H1 (cell line): ENCODE data around the gene MT4. TPM values are rescaled to one million over a fixed set of nuclear protein-coding genes. Genes with fewer than 3 reads are reported as not detected.
A peak's percentile ranks its signal among the peaks of the same experiment; 100 is the strongest.

ENCODE experiments used
- CTCF ChIA-PET: fragments of 300-600 bp; sonication (Branson Sonifier 250); formaldehyde crosslinking; loops from one replicate; lab custom pipeline; 2021; ENCODE audit not compliant: partially characterized antibody; lab: Charles Lee
- POLR2A ChIA-PET: fragments of 300-600 bp; sonication (Branson Sonifier 250); formaldehyde crosslinking; loops from one replicate; lab custom pipeline; 2021; ENCODE audit warnings: inconsistent platforms; ENCODE audit not compliant: partially characterized antibody; lab: Charles Lee
- DNase-seq, 2 experiments: peaks; one replicate each; pipeline versions ENCODE4 v3.0.0 to v3.0.0-alpha.2; 2010 to 2022; ENCODE audit warnings: low spot score in 2 of 2, low read depth in 1 of 2, mixed read lengths in 1 of 2
- FAIRE-seq: peaks from 2 replicates; lab custom pipeline; 2011; peaks lifted over from hg19 to GRCh38; lab: Jason Lieb, UNC
- H2AFZ ChIP-seq: 2 replicates; pipeline ENCODE4 v1.8.1; 2012; ENCODE audit warnings: low read length, inconsistent platforms
- H2AK5ac ChIP-seq: 2 replicates; pipeline ENCODE4 v1.6.1; 2013; ENCODE audit warnings: low read depth, low read length
- H2BK120ac ChIP-seq: replicated peaks from 2 replicates; pipeline ENCODE3; 2013; ENCODE audit warnings: low read depth, low read length, inconsistent platforms
- H2BK12ac ChIP-seq: 2 replicates; pipeline ENCODE4 v1.6.1; 2013; ENCODE audit warnings: low read depth, low read length
- H2BK15ac ChIP-seq: 2 replicates; pipeline ENCODE4 v1.6.1; 2013; ENCODE audit warnings: low read length
- H2BK20ac ChIP-seq: 2 replicates; pipeline ENCODE4 v1.6.1; 2013; ENCODE audit warnings: low read length
- H2BK5ac ChIP-seq: 2 replicates; pipeline ENCODE4 v1.6.1; 2013; ENCODE audit warnings: low read depth, low read length
- H3K14ac ChIP-seq: 2 replicates; pipeline ENCODE4 v1.6.1; 2013; ENCODE audit warnings: inconsistent platforms; ENCODE audit not compliant: insufficient read length
- H3K18ac ChIP-seq: 2 replicates; pipeline ENCODE4 v1.6.1; 2013; ENCODE audit warnings: low read length; ENCODE audit errors: extremely low read depth
- H3K23ac ChIP-seq: 2 replicates; pipeline ENCODE4 v1.6.1; 2013; ENCODE audit warnings: inconsistent platforms; ENCODE audit not compliant: insufficient read length
- H3K23me2 ChIP-seq: 2 replicates; pipeline ENCODE4 v1.6.1; 2013; ENCODE audit warnings: low read depth, low read length
- H3K27ac ChIP-seq: 2 replicates; pipeline ENCODE4 v1.6.1; 2011; ENCODE audit warnings: low read depth, low read length, inconsistent platforms
- H3K27me3 ChIP-seq, 4 experiments: replicated peaks in 1 of 4; 1 replicate in 1 of 4; 2 replicates in 3 of 4; pipeline versions ENCODE4 v1.6.1 to v1.8.1; 2011 to 2013; ENCODE audit warnings: low read length in 3 of 4, mild to moderate bottlenecking in 3 of 4, inconsistent platforms in 2 of 4, mixed read lengths in 2 of 4, moderate library complexity in 1 of 4; ENCODE audit not compliant: control insufficient read depth in 3 of 4, insufficient read depth in 3 of 4; ENCODE audit errors: extremely low read depth in 1 of 4
- H3K36me3 ChIP-seq, 4 experiments: 2 replicates each; pipeline versions ENCODE4 v1.6.1 to v1.8.1; 2011 to 2013; ENCODE audit warnings: mild to moderate bottlenecking in 4 of 4, low read length in 3 of 4, moderate library complexity in 2 of 4, control low read depth in 1 of 4, inconsistent platforms in 1 of 4; ENCODE audit not compliant: insufficient read depth in 4 of 4, control insufficient read depth in 2 of 4
- H3K4ac ChIP-seq: replicated peaks from 2 replicates; pipeline ENCODE3; 2013; ENCODE audit warnings: low read length, low read depth, mixed read lengths, inconsistent platforms; ENCODE audit not compliant: insufficient read length
- H3K4me1 ChIP-seq, 4 experiments: replicated peaks in 1 of 4; 1 replicate in 1 of 4; 2 replicates in 3 of 4; pipeline versions ENCODE4 v1.6.1 to v1.8.1; 2011 to 2013; ENCODE audit warnings: low read length in 3 of 4, inconsistent platforms in 2 of 4, mixed read lengths in 1 of 4; ENCODE audit not compliant: insufficient read depth in 4 of 4, control insufficient read depth in 3 of 4
- H3K4me2 ChIP-seq, 2 experiments: 2 replicates each; pipeline versions ENCODE4 v1.6.1 to v1.8.1; 2011 to 2013; ENCODE audit warnings: low read depth in 2 of 2, low read length in 2 of 2, control low read depth in 1 of 2, inconsistent platforms in 1 of 2, mild to moderate bottlenecking in 1 of 2; ENCODE audit not compliant: insufficient read depth in 1 of 2
- H3K4me3 ChIP-seq, 4 experiments: fragments of 200-600, 300-600 bp in 1 of 4; sonication (generic), shearing (Covaris generic), sonication (Bioruptor Twin) in 1 of 4; 2 replicates each; pipeline versions ENCODE4 v1.5.1 to v1.8.1; 2011 to 2016; ENCODE audit warnings: low read length in 4 of 4, low read depth in 3 of 4, control low read depth in 2 of 4, inconsistent platforms in 2 of 4, mild to moderate bottlenecking in 2 of 4, mixed read lengths in 1 of 4, moderate library complexity in 1 of 4; ENCODE audit not compliant: insufficient read depth in 2 of 4; ENCODE audit errors: extremely low read depth in 1 of 4
- H3K56ac ChIP-seq: replicated peaks from 2 replicates; pipeline ENCODE3; 2013; ENCODE audit warnings: low read depth, mild to moderate bottlenecking, mixed read lengths, low read length, inconsistent platforms; ENCODE audit not compliant: insufficient read length
- H3K79me1 ChIP-seq: 2 replicates; pipeline ENCODE4 v1.6.1; 2013; ENCODE audit warnings: low read depth, low read length, control low read depth
- H3K79me2 ChIP-seq, 2 experiments: 2 replicates each; pipeline versions ENCODE4 v1.6.1 to v1.8.1; 2012 to 2013; ENCODE audit warnings: low read length in 2 of 2, mild to moderate bottlenecking in 2 of 2, inconsistent platforms in 1 of 2; ENCODE audit not compliant: insufficient read depth in 2 of 2, control insufficient read depth in 1 of 2
- H3K9ac ChIP-seq, 4 experiments: replicated peaks in 1 of 4; 1 replicate in 1 of 4; 2 replicates in 3 of 4; pipeline versions ENCODE4 v1.6.1 to v1.8.1; 2011 to 2013; ENCODE audit warnings: low read depth in 3 of 4, low read length in 3 of 4, control low read depth in 2 of 4, mild to moderate bottlenecking in 2 of 4, moderate library complexity in 2 of 4, inconsistent platforms in 1 of 4; ENCODE audit errors: extremely low read depth in 1 of 4
- H3K9me3 ChIP-seq, 2 experiments: 2 replicates each; pipeline versions ENCODE4 v1.6.1 to v1.8.1; 2012 to 2013; ENCODE audit warnings: mild to moderate bottlenecking in 2 of 2, moderate library complexity in 2 of 2, control low read depth in 1 of 2, inconsistent platforms in 1 of 2, low read depth in 1 of 2, low read length in 1 of 2, mixed read lengths in 1 of 2; ENCODE audit not compliant: insufficient read depth in 2 of 2
- H4K20me1 ChIP-seq, 2 experiments: replicated peaks in 1 of 2; 2 replicates each; pipeline versions ENCODE3 to v1.8.1; 2011 to 2013; ENCODE audit warnings: inconsistent platforms in 2 of 2, low read length in 2 of 2, mild to moderate bottlenecking in 1 of 2; ENCODE audit not compliant: insufficient read depth in 2 of 2, control insufficient read depth in 1 of 2
- H4K5ac ChIP-seq: 2 replicates; pipeline ENCODE4 v1.6.1; 2013; ENCODE audit warnings: low read length, low read depth, mixed read lengths, inconsistent platforms; ENCODE audit not compliant: insufficient read length
- H4K8ac ChIP-seq: 2 replicates; pipeline ENCODE4 v1.8.0; 2013; ENCODE audit warnings: mild to moderate bottlenecking, moderate library complexity, low read length, inconsistent platforms; ENCODE audit not compliant: insufficient read depth; ENCODE audit errors: extremely low read depth
- H4K91ac ChIP-seq: replicated peaks from 2 replicates; pipeline ENCODE3; 2013; ENCODE audit warnings: low read length, mixed read lengths, inconsistent platforms; ENCODE audit not compliant: insufficient read length
- SRF ChIP-seq: IDR thresholded peaks from 2 replicates; pipeline ENCODE4 v1.6.1; 2011; ENCODE audit warnings: mild to moderate bottlenecking, low read depth, low read length, moderate library complexity
- SUZ12 ChIP-seq: fragments of 200-600 bp; sonication (generic); IDR thresholded peaks from 2 replicates; pipeline ENCODE4 v1.6.1; 2012; ENCODE audit warnings: mild to moderate bottlenecking, inconsistent platforms, low read length, moderate library complexity, mixed read lengths
- TEAD4 ChIP-seq: IDR thresholded peaks from 2 replicates; pipeline ENCODE4 v1.6.1; 2012; ENCODE audit warnings: low read depth, low read length, inconsistent platforms, mixed read lengths
- WGBS, 2 experiments: shearing (Covaris generic) in 1 of 2; methylation state at CpG; one replicate each; pipeline versions ENCODE4 v1.1.6 to v1.1.7; 2013 to 2015; ENCODE audit warnings: low lambda C conversion rate in 2 of 2, mixed read lengths in 2 of 2, inconsistent platforms in 1 of 2, low coverage in 1 of 2, missing lambda C conversion rate in 1 of 2; ENCODE audit not compliant: insufficient replicate concordance in 2 of 2, insufficient coverage in 1 of 2, insufficient read length in 1 of 2; ENCODE audit errors: extremely low coverage in 1 of 2, missing lambda C conversion rate in 1 of 2; 5-methylcytosine and 5-hydroxymethylcytosine counted together
- polyA plus RNA-seq, 7 experiments: library from polyadenylated mRNA; depleted of rRNA in 3 of 7; stranded (reverse) in 5 of 7; unstranded in 2 of 7; fragments of >200 nt in 5 of 7; fragments of 200-250 nt in 2 of 7; gene quantifications; 1 replicate in 5 of 7; 2 replicates in 1 of 7; 4 replicates in 1 of 7; pipeline versions ENCODE4 v1.2.1 to v1.2.3, GENCODE V29; 2011 to 2013; ENCODE audit warnings: missing spikeins in 2 of 7, mixed read lengths in 2 of 7
- total RNA-seq: library from RNA; stranded (reverse); fragmentation: NEBNext Ultra II Directional; extraction: Animal tissue kit (Norgen Biotek cat#: 25700); gene quantifications from 2 replicates; pipeline ENCODE4 v1.2.1, GENCODE V29; 2021

Gene MT4
- total and polyA plus RNA-seq, 2 of the 8 experiments (the other 6 are each of a cell fraction or from before 2014, with no cell fraction given), result not detected

DNA sequence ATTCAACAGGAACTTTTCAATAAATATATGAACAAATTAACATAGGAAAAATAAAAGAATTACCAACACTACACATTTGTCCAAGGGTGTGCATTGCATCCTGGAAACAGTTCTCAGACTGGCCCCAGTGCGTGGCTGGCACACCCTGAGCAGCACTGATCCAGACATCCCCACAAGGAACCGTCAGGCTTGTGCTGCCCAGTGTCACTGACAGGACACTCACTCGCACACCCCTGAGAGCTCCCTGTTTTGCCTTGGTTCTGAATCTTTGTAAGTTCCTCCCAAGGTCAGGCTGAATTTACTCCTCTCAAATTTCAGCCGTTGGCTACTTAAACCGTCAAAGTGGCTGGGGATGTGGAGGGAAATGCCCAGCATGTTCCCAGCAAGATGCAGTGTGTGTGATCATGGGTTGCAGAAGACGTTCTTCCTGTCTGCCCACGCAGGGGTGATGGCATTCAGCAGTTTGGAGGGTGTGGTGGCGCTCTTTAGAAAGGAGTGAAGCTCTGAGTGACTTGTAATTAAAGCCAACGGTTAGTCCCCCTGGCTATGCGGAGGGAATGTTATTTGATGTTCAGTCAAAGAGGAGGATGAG is 45.2 kb downstream of the MT4 start:
- Histone ChIP-seq H3K23me2 (peaks cover 11% of the 10 kb centered on the region; the same call in 1 of the 2 replicates), H2AK5ac (no peak overlapping the region), H2AFZ (no peak overlapping the region), H4K8ac (no peak overlapping the region), H3K4ac (no peak overlapping the region), H2BK15ac (peak overlapping the region; percentile 24; the same call in 1 of the 2 replicates), H3K4me3 (peak overlapping the region in 1 of 4 experiments; percentile 62; a peak in 1 of 8 replicates), H3K79me1 (no peaks in the 10 kb centered on the region), H4K5ac (no peak overlapping the region), H2BK5ac (no peak overlapping the region), H3K27ac (no peak overlapping the region), H2BK12ac (no peak overlapping the region; the same call in 1 of the 2 replicates), H3K36me3 (no peaks in the 10 kb centered on the region), H3K18ac (no peak overlapping the region), H3K4me2 (peak overlapping the region in 1 of 2 experiments; percentile 77; a peak in 3 of 4 replicates), H2BK120ac (no peak overlapping the region), H3K79me2 (no peaks in the 10 kb centered on the region), H3K14ac (no peak overlapping the region), H3K9ac (no peak overlapping the region; a peak in 1 of 7 replicates), H3K9me3 (no peaks in the 10 kb centered on the region), H3K27me3 (peaks cover 27 to 71% (median 57%) of the 10 kb centered on the region in 4 experiments), H3K23ac (no peak overlapping the region), H4K20me1 (peaks cover 0 to 2% of the 10 kb centered on the region in 2 experiments), H4K91ac (no peak overlapping the region), H3K4me1 (peaks cover 7 to 21% (median 10%) of the 10 kb centered on the region in 4 experiments), H3K56ac (no peak overlapping the region), H2BK20ac (no peak overlapping the region)
- TF ChIP-seq SRF (no peak), TEAD4 (no peak), SUZ12 (0 out of 2 replicates have a peak, but pooled peaks have one; percentile 10)
- POLR2A ChIA-PET, result interaction anchor here (1.2 to 8.0 kb wide), 4 partner anchors 11 to 58 kb away, joined by 3 to 66 read pairs (median 4); partner anchors contain the start of gene MT1E
- DNase-seq (no peak), FAIRE-seq (no peak)
- CTCF ChIA-PET, result interaction anchor here (0.6 to 2.0 kb wide), 3 partner anchors 10 to 91 kb away, joined by 3 to 5 read pairs (median 3); partner anchors contain the start of gene MT1E
- WGBS, 2 experiments, result 20% methylated on average over 10 of the region's 10 CpGs; no CpG with 5 or more reads in 1 of the 2 experiments
